ENCODE results near the gene DDX6. TPM values are rescaled to one million over a fixed set of nuclear protein-coding genes. Genes with fewer than 3 reads are reported as not detected.

DDX6 gene
- polyA plus RNA-seq, 1 of the 3 experiments (the other 2 are of a cell fraction) = 7.9 TPM

- TF ChIP-seq TAF1 (IDR thresholded peaks at IDR 0.05; ENCODE audit: borderline replicate concordance, low read depth, low read length) = no peak
- no peak for TF ChIP-seq MAX (IDR thresholded peaks at IDR 0.05; ENCODE audit: low read depth)
- TF ChIP-seq GATA2 (CRISPR knock-in tag; IDR thresholded peaks at IDR 0.05) = no peak
- TF ChIP-seq EZH2phosphoT487 (IDR thresholded peaks at IDR 0.05; ENCODE audit: borderline replicate concordance, low read depth) = no peak
Measured at GRCh38 chr11:118699506-118700220, 91.3 kb downstream of the DDX6 start (continued).

Small RNA genes within 50 kb of the gene (small RNA-seq; reads per million reads assigned to genes)
- gene AP004609.2 = 0 reads per million in 7 experiments
- gene RF00019 = 0 reads per million in 7 experiments
- 0 to 2.1 (median 0) reads per million in 7 experiments for gene RNU6-376P

Other genes starting within 250 kb of the DDX6 start
- gene IFT46, start 225.2 kb downstream of the DDX6 start, polyA plus RNA-seq (2012; rRNA removed) = 23.4 and 30.8 TPM in 2 replicates
- gene ARCN1, start 218.8 kb downstream of the DDX6 start, polyA plus RNA-seq (2012; rRNA removed) = 128 and 162 TPM in 2 replicates
- gene PHLDB1, start 183.5 kb downstream of the DDX6 start, polyA plus RNA-seq (2012; rRNA removed) = 89.4 and 104 TPM in 2 replicates
- not detected in 2 replicates for gene TREH, start 111.5 kb downstream of the DDX6 start, polyA plus RNA-seq (2012; rRNA removed)
- gene CXCR5, start 92.7 kb upstream of the DDX6 start, polyA plus RNA-seq (2012; rRNA removed) = 0.02 TPM in 1 of 2 replicates, not detected in the other
- gene BCL9L, start 134.8 kb upstream of the DDX6 start, polyA plus RNA-seq (2012; rRNA removed) = 4.5 and 12.1 TPM in 2 replicates
- 0.15 and 0.21 TPM in 2 replicates for gene UPK2, start 165.1 kb upstream of the DDX6 start, polyA plus RNA-seq (2012; rRNA removed)
- gene FOXR1, start 180.6 kb upstream of the DDX6 start, polyA plus RNA-seq (2012; rRNA removed) = not detected in 2 replicates
- 16.0 and 19.8 TPM in 2 replicates for gene CENATAC, start 207.0 kb upstream of the DDX6 start, polyA plus RNA-seq (2012; rRNA removed)
- gene RPS25, start 227.2 kb upstream of the DDX6 start, polyA plus RNA-seq (2012; rRNA removed) = 2,335 and 2,688 TPM in 2 replicates
- gene TRAPPC4, start 227.6 kb upstream of the DDX6 start, polyA plus RNA-seq (2012; rRNA removed) = 299 and 368 TPM in 2 replicates
- 21.8 and 22.1 TPM in 2 replicates for gene SLC37A4, start 239.7 kb upstream of the DDX6 start, polyA plus RNA-seq (2012; rRNA removed)